ENCODE data around the gene SYNE1.
"Not testable (repeated sequence)": the region's sequence is repeated elsewhere in the genome, so short reads cannot be mapped to it uniquely, and the experiment has no call there.

SYNE1 gene

GRCh38 chr6:152482289-152482688 lies 154.9 kb downstream of the SYNE1 start:
- DNase-seq (ENCODE audit: low spot score) = no peak

- no peak for DNase-seq (ENCODE audit: low spot score)
Measured at GRCh38 chr6:152478377-152479010, 158.7 kb downstream of the SYNE1 start.

GRCh38 chr6:152474354-152474753 lies 162.8 kb downstream of the SYNE1 start:
- DNase-seq (ENCODE audit: low spot score) = no peak

- no peak for DNase-seq (ENCODE audit: low spot score)
Measured at GRCh38 chr6:152472325-152472724, 164.8 kb downstream of the SYNE1 start.

- DNase-seq (ENCODE audit: low spot score) = no peak
Measured at GRCh38 chr6:152471456-152472265, 165.5 kb downstream of the SYNE1 start.

- DNase-seq (ENCODE audit: low spot score) = no peak
Measured at GRCh38 chr6:152463164-152463563, 174.0 kb downstream of the SYNE1 start.

GRCh38 chr6:152462716-152463115 lies 174.4 kb downstream of the SYNE1 start:
- no peak for DNase-seq (ENCODE audit: low spot score)

- DNase-seq (ENCODE audit: low spot score) = no peak
Measured at GRCh38 chr6:152461556-152461955, 175.6 kb downstream of the SYNE1 start.

GRCh38 chr6:152458648-152459644 lies 178.2 kb downstream of the SYNE1 start:
- no peak for DNase-seq (ENCODE audit: low spot score)

- DNase-seq (ENCODE audit: low spot score) = no peak
Measured at GRCh38 chr6:152457949-152458624, 179.1 kb downstream of the SYNE1 start.

- DNase-seq (ENCODE audit: low spot score) = no peak
Measured at GRCh38 chr6:152454003-152454402, 183.2 kb downstream of the SYNE1 start.

GRCh38 chr6:152453421-152453820 lies 183.7 kb downstream of the SYNE1 start:
- no peak for DNase-seq (ENCODE audit: low spot score)

GRCh38 chr6:152452639-152453038 lies 184.5 kb downstream of the SYNE1 start:
- no peak for DNase-seq (ENCODE audit: low spot score)

- no peak for DNase-seq (ENCODE audit: low spot score)
Measured at GRCh38 chr6:152450519-152450918, 186.6 kb downstream of the SYNE1 start.

GRCh38 chr6:152441902-152442301 lies 195.3 kb downstream of the SYNE1 start:
- DNase-seq (ENCODE audit: low spot score) = no peak

- DNase-seq (ENCODE audit: low spot score) = no peak
Measured at GRCh38 chr6:152435816-152436215, 201.3 kb downstream of the SYNE1 start.

GRCh38 chr6:152432758-152433157 lies 204.4 kb downstream of the SYNE1 start:
- DNase-seq (ENCODE audit: low spot score) = no peak

- DNase-seq (ENCODE audit: low spot score) = no peak
Measured at GRCh38 chr6:152428126-152428525, 209.0 kb downstream of the SYNE1 start.

GRCh38 chr6:152426276-152426675 lies 210.9 kb downstream of the SYNE1 start:
- DNase-seq (ENCODE audit: low spot score) = no peak

- DNase-seq (ENCODE audit: low spot score) = peak; percentile 5
Measured at GRCh38 chr6:152423216-152424103, 213.7 kb downstream of the SYNE1 start.

GRCh38 chr6:152421496-152421895 lies 215.7 kb downstream of the SYNE1 start:
- DNase-seq (ENCODE audit: low spot score) = not testable (repeated sequence)

All from germinal center (tissue), 1 donor.